Measurements from ENCODE around the gene POLR2B.
"Not testable (repeated sequence)": the region's sequence is repeated elsewhere in the genome, so short reads cannot be mapped to it uniquely, and the experiment has no call there.

Gene POLR2B

GRCh38 chr4:57051524-57051923, 72.8 kb downstream of the POLR2B start:
- no peak for TF ChIP-seq ZNF274 (IDR thresholded peaks at IDR 0.05; ENCODE audit: low read depth, low read length)
- H3K4me3 ChIP-seq (ENCODE audit: low read length): no peak overlapping the region

- no peak for TF ChIP-seq ZNF274 (IDR thresholded peaks at IDR 0.05; ENCODE audit: low read depth, low read length)
Observed at GRCh38 chr4:57053508-57053907, 74.8 kb downstream of the POLR2B start.

GRCh38 chr4:57055886-57056285, 77.2 kb downstream of the POLR2B start:
- no peak overlapping the region for H3K4me3 ChIP-seq (ENCODE audit: low read length)
- TF ChIP-seq ZNF274 (IDR thresholded peaks at IDR 0.05; ENCODE audit: low read depth, low read length): no peak

More at GRCh38 chr4:57053508-57053907, 74.8 kb downstream of the POLR2B start:
- no peak overlapping the region for H3K4me3 ChIP-seq (ENCODE audit: low read length)

- TF ChIP-seq ZNF274 (IDR thresholded peaks at IDR 0.05; ENCODE audit: low read depth, low read length): no peak
- no peak overlapping the region for H3K4me3 ChIP-seq (ENCODE audit: low read length)
Observed at GRCh38 chr4:57059890-57060716, 81.4 kb downstream of the POLR2B start.

- not testable (repeated sequence) for H3K4me3 ChIP-seq (ENCODE audit: low read length)
Observed at GRCh38 chr4:57060717-57061067, 82.0 kb downstream of the POLR2B start.

- no peak for TF ChIP-seq ZNF274 (IDR thresholded peaks at IDR 0.05; ENCODE audit: low read depth, low read length)
Observed at GRCh38 chr4:57061395-57061794, 82.7 kb downstream of the POLR2B start.

GRCh38 chr4:57063518-57063917, 84.8 kb downstream of the POLR2B start:
- no peak overlapping the region for H3K4me3 ChIP-seq (ENCODE audit: low read length)
- no peak for TF ChIP-seq ZNF274 (IDR thresholded peaks at IDR 0.05; ENCODE audit: low read depth, low read length)

More at GRCh38 chr4:57061395-57061794, 82.7 kb downstream of the POLR2B start:
- no peak overlapping the region for H3K4me3 ChIP-seq (ENCODE audit: low read length)

GRCh38 chr4:57064120-57064519, 85.4 kb downstream of the POLR2B start:
- no peak for TF ChIP-seq ZNF274 (IDR thresholded peaks at IDR 0.05; ENCODE audit: low read depth, low read length)
- H3K4me3 ChIP-seq (ENCODE audit: low read length): no peak overlapping the region

- TF ChIP-seq ZNF274 (IDR thresholded peaks at IDR 0.05; ENCODE audit: low read depth, low read length): no peak
- H3K4me3 ChIP-seq (ENCODE audit: low read length): no peak overlapping the region
Observed at GRCh38 chr4:57064811-57065711, 86.4 kb downstream of the POLR2B start.

- no peak overlapping the region for H3K4me3 ChIP-seq (ENCODE audit: low read length)
- TF ChIP-seq ZNF274 (IDR thresholded peaks at IDR 0.05; ENCODE audit: low read depth, low read length): no peak
Observed at GRCh38 chr4:57065730-57066482, 87.2 kb downstream of the POLR2B start.

GRCh38 chr4:57068237-57068981, 89.7 kb downstream of the POLR2B start:
- TF ChIP-seq ZNF274 (IDR thresholded peaks at IDR 0.05; ENCODE audit: low read depth, low read length): no peak
- H3K4me3 ChIP-seq (ENCODE audit: low read length): no peak overlapping the region

GRCh38 chr4:57070461-57070860, 91.8 kb downstream of the POLR2B start:
- TF ChIP-seq ZNF274 (IDR thresholded peaks at IDR 0.05; ENCODE audit: low read depth, low read length): no peak

GRCh38 chr4:57071326-57071725, 92.6 kb downstream of the POLR2B start:
- no peak overlapping the region for H3K4me3 ChIP-seq (ENCODE audit: low read length)
- no peak for TF ChIP-seq ZNF274 (IDR thresholded peaks at IDR 0.05; ENCODE audit: low read depth, low read length)

More at GRCh38 chr4:57070461-57070860, 91.8 kb downstream of the POLR2B start:
- no peak overlapping the region for H3K4me3 ChIP-seq (ENCODE audit: low read length)

Measured in GM08714 (cell line).